Measurements from ENCODE around the gene ZNF610. TPM values are rescaled to one million over a fixed set of nuclear protein-coding genes. Genes with fewer than 3 reads are reported as not detected.

The ZNF610 gene
- total and polyA plus RNA-seq, 2 donors (not counting 3 experiments of a cell fraction or from before 2014, with no cell fraction given), result 1.1 to 1.3 TPM

DNA sequence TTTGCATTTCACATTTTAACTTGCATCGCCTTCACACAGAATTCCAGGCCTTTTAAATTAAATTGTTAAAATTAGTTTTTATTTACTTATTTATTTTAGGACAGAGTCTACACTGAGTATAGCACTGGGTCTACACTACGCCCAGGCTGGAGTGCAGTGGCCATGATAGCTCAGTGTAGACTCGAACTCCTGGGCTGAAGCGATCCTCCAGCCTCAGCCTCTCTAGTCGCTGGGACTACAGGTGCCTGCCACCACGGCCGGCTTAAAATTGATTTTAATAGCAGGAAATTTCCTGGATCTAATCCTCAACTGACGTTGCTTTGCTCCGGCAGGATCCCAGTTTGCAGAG lies 301 bp upstream of the ZNF610 start:
- no peaks in the 10 kb centered on the region for H3K9me1 ChIP-seq (replicated peaks; ENCODE audit: control insufficient read depth, extremely low read depth, insufficient read depth, low read length)
- H2AFZ ChIP-seq (ENCODE audit: low read depth, low read length), result peak overlapping the region; percentile 91
- POLR2A ChIA-PET, result interaction anchor here (0.6 to 0.8 kb wide), 2 partner anchors 34 to 144 kb away, joined by 3 read pairs; partner anchors contain the start of gene ZNF880
- H3K27me3 ChIP-seq (ENCODE audit: control insufficient read depth in 2 of 2, insufficient read depth in 2 of 2, low read length in 2 of 2), result no peaks in the 10 kb centered on the region
- no peaks in the 10 kb centered on the region for H3K36me3 ChIP-seq (ENCODE audit: control insufficient read depth in 2 of 2, extremely low read depth in 1 of 2, insufficient read depth in 2 of 2, low read length in 2 of 2)
- no peak for DNase-seq (ENCODE audit: low read depth, low spot score)
- CTCF ChIA-PET, result no interaction called here
- H3K4me3 ChIP-seq (replicated peaks in 1 of 3; ENCODE audit: insufficient read depth in 1 of 3, low read depth in 1 of 3, low read length in 3 of 3), result peak overlapping the region; percentile 73 to 89 (median 89)
- H3K9me3 ChIP-seq (replicated peaks; ENCODE audit: control insufficient read depth, insufficient read depth, low read length), result peaks cover 7% of the 10 kb centered on the region
- H3K79me2 ChIP-seq (ENCODE audit: control insufficient read depth, insufficient read depth, low read length), result no peaks in the 10 kb centered on the region
- no peak overlapping the region for H3K27ac ChIP-seq (ENCODE audit: insufficient read depth, low read depth, low read length)
- TF ChIP-seq GATA2 (IDR thresholded peaks at IDR 0.05; ENCODE audit: insufficient read depth, insufficient read length, low read depth, low read length) (no peak), FOS (IDR thresholded peaks at IDR 0.05; ENCODE audit: borderline replicate concordance, insufficient read depth, low read length) (no peak), JUN (IDR thresholded peaks at IDR 0.05; ENCODE audit: borderline replicate concordance, insufficient read depth, insufficient read length, low read depth) (no peak)
- dilution Hi-C loops (cut with MboI; ENCODE audit: extremely low pct_ligation_motif_present, low sequenced_read_pairs) (no loop called here), intact Hi-C loops (cut with micrococcal nuclease) (loop anchor here (1.0 to 5.0 kb wide), 3 partner anchors 39 to 66 kb away; partner anchors contain the start of genes ZNF480, ZNF528 and ZNF766)
- peak overlapping the region; percentile 86 for H3K4me2 ChIP-seq (ENCODE audit: insufficient read depth, low read length)
- FAIRE-seq, result no peak
- no peak overlapping the region for H3K9ac ChIP-seq (replicated peaks; ENCODE audit: extremely low read depth, insufficient read depth, low read length)
- peaks cover 6% of the 10 kb centered on the region for H3K4me1 ChIP-seq (ENCODE audit: control insufficient read depth, extremely low read depth, insufficient read depth, low read length)
- no TSS peak for BruUV-seq (replicated peaks)
- H4K20me1 ChIP-seq (replicated peaks; ENCODE audit: control insufficient read depth, extremely low read depth, insufficient read depth, low read length), result no peaks in the 10 kb centered on the region

GRCh38 chr19:52336791-52337381 lies 843 bp downstream of the ZNF610 start:
- H3K9me3 ChIP-seq (replicated peaks; ENCODE audit: control insufficient read depth, insufficient read depth, low read length), result no peaks in the 10 kb centered on the region
- BruUV-seq (replicated peaks), result no TSS peak
- peak overlapping the region; percentile 93 for H3K9ac ChIP-seq (replicated peaks; ENCODE audit: extremely low read depth, insufficient read depth, low read length)
- DNase-seq (ENCODE audit: low read depth, low spot score), result peak; percentile 8
- H4K20me1 ChIP-seq (replicated peaks; ENCODE audit: control insufficient read depth, extremely low read depth, insufficient read depth, low read length), result no peaks in the 10 kb centered on the region
- peak overlapping the region; percentile 91 for H2AFZ ChIP-seq (ENCODE audit: low read depth, low read length)
- H3K36me3 ChIP-seq (ENCODE audit: control insufficient read depth in 2 of 2, extremely low read depth in 1 of 2, insufficient read depth in 2 of 2, low read length in 2 of 2), result no peaks in the 10 kb centered on the region
- ChIA-PET POLR2A (no interaction called here), CTCF (no interaction called here)
- H3K4me2 ChIP-seq (ENCODE audit: insufficient read depth, low read length), result peak overlapping the region; percentile 86
- H3K9me1 ChIP-seq (replicated peaks; ENCODE audit: control insufficient read depth, extremely low read depth, insufficient read depth, low read length), result no peaks in the 10 kb centered on the region
- peaks cover 6% of the 10 kb centered on the region for H3K4me1 ChIP-seq (ENCODE audit: control insufficient read depth, extremely low read depth, insufficient read depth, low read length)
- H3K27ac ChIP-seq (ENCODE audit: insufficient read depth, low read depth, low read length), result no peak overlapping the region
- no peak for FAIRE-seq
- no peaks in the 10 kb centered on the region for H3K79me2 ChIP-seq (ENCODE audit: control insufficient read depth, insufficient read depth, low read length)
- dilution Hi-C loops (cut with MboI; ENCODE audit: extremely low pct_ligation_motif_present, low sequenced_read_pairs) (no loop called here), intact Hi-C loops (cut with micrococcal nuclease) (loop anchor here (1.0 to 5.0 kb wide), 3 partner anchors 40 to 68 kb away; partner anchors contain the start of genes ZNF480, ZNF528 and ZNF766)
- TF ChIP-seq JUN (IDR thresholded peaks at IDR 0.05; ENCODE audit: borderline replicate concordance, insufficient read depth, insufficient read length, low read depth) (no peak), GATA2 (IDR thresholded peaks at IDR 0.05; ENCODE audit: insufficient read depth, insufficient read length, low read depth, low read length) (no peak), POLR2AphosphoS5 (IDR thresholded peaks at IDR 0.05; ENCODE audit: insufficient read depth, low read depth, low read length) (no peak), MYC (IDR thresholded peaks at IDR 0.05; ENCODE audit: low read depth, low read length) (no peak), EZH2 (IDR thresholded peaks at IDR 0.05; ENCODE audit: borderline replicate concordance, low read depth, low read length, severe bottlenecking) (no peak), CTCF (IDR thresholded peaks at IDR 0.05; ENCODE audit: extremely low read depth in 1 of 2, insufficient read depth in 1 of 2, low read depth in 1 of 2, low read length in 2 of 2) (no peak), FOS (IDR thresholded peaks at IDR 0.05; ENCODE audit: borderline replicate concordance, insufficient read depth, low read length) (no peak), POLR2A (IDR thresholded peaks at IDR 0.05; ENCODE audit: low read depth, low read length) (no peak)
- TF ChIP-seq, protein P1, sequence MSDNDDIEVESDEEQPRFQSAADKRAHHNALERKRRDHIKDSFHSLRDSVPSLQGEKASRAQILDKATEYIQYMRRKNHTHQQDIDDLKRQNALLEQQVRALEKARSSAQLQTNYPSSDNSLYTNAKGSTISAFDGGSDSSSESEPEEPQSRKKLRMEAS (IDR thresholded peaks at IDR 0.05; ENCODE audit: insufficient read depth, insufficient read length), result no peak
- H3K4me3 ChIP-seq (replicated peaks in 1 of 3; ENCODE audit: insufficient read depth in 1 of 3, low read depth in 1 of 3, low read length in 3 of 3), result peak overlapping the region; percentile 73 to 89 (median 89)
- no peaks in the 10 kb centered on the region for H3K27me3 ChIP-seq (ENCODE audit: control insufficient read depth in 2 of 2, insufficient read depth in 2 of 2, low read length in 2 of 2)

Measured in endothelial cell of umbilical vein (primary cell).